GM12878 (cell line): ENCODE results near the gene E2F7. TPM values are rescaled to one million over a fixed set of nuclear protein-coding genes. Genes with fewer than 3 reads are reported as not detected.

Experiments used
- ATAC-seq: fragments of 200-7000 bp; cut with Tn5 transposase; 3 replicates; pipeline ENCODE4 v1.9.1; 2020; ENCODE audit warnings: mild to moderate bottlenecking, moderate library complexity
- BruUV-seq: library from RNA; stranded (reverse); fragments of 400-500 nt; replicated peaks from 2 replicates; lab custom pipeline; 2021; lab: Mats Ljungman, UMichigan
- CTCF ChIA-PET: fragments of 300-600 bp; sonication (Branson Sonifier 250); formaldehyde crosslinking; extraction: SDS; loops from one replicate; lab custom pipeline; 2021; ENCODE audit warnings: inconsistent platforms; lab: Yijun Ruan, JAX
- POLR2A ChIA-PET: fragments of 350-600 bp; formaldehyde crosslinking; extraction: SDS; loops from one replicate; lab custom pipeline; 2021; ENCODE audit warnings: inconsistent platforms; lab: Charles Lee
- RAD21 ChIA-PET: fragments of 300-600 bp; sonication (Branson Sonifier 250); formaldehyde crosslinking; loops from one replicate; lab custom pipeline; 2023; ENCODE audit warnings: antibody characterized with exemption; ENCODE audit not compliant: unreplicated experiment; lab: Charles Lee
- SMC1A ChIA-PET: fragments of 300-600 bp; sonication (Branson Sonifier 250); formaldehyde crosslinking; loops from one replicate; lab custom pipeline; 2023; ENCODE audit not compliant: unreplicated experiment, uncharacterized antibody; lab: Charles Lee
- DNase-seq: peaks from one replicate; pipeline ENCODE4 v3.0.0-alpha.2; 2011; ENCODE audit warnings: low read depth, low spot score
- FAIRE-seq: peaks from 3 replicates; lab custom pipeline; 2011; peaks lifted over from hg19 to GRCh38; lab: Jason Lieb, UNC
- H2AFZ ChIP-seq: 2 replicates; pipeline ENCODE4 v1.6.0; 2011; ENCODE audit warnings: low read depth, low read length, control low read depth; ENCODE audit not compliant: control insufficient read depth
- H3K27ac ChIP-seq: 2 replicates; pipeline ENCODE4 v1.5.1; 2011; ENCODE audit warnings: control low read depth; ENCODE audit not compliant: control insufficient read depth, insufficient read depth
- H3K27me3 ChIP-seq, 2 experiments: replicated peaks in 1 of 2; 2 replicates each; pipeline versions ENCODE4 v1.6.0 to v1.6.1; 2011; ENCODE audit warnings: low read length in 1 of 2; ENCODE audit not compliant: control insufficient read depth in 2 of 2, insufficient read depth in 2 of 2
- H3K36me3 ChIP-seq, 2 experiments: 2 replicates each; pipeline ENCODE4 v1.5.1; 2011; ENCODE audit warnings: low read length in 1 of 2; ENCODE audit not compliant: control insufficient read depth in 2 of 2, insufficient read depth in 2 of 2
- H3K4me1 ChIP-seq: 2 replicates; pipeline ENCODE4 v1.6.1; 2011; ENCODE audit warnings: mild to moderate bottlenecking, low read length, moderate library complexity, mixed read lengths; ENCODE audit not compliant: control insufficient read depth, insufficient read depth
- H3K4me2 ChIP-seq: 2 replicates; pipeline ENCODE4 v1.6.0; 2011; ENCODE audit warnings: control low read depth; ENCODE audit not compliant: control insufficient read depth, insufficient read depth
- H3K4me3 ChIP-seq: fragments of 200-600 bp; sonication (generic); 2 replicates; pipeline ENCODE4 v1.5.1; 2016
- H3K79me2 ChIP-seq: 2 replicates; pipeline ENCODE4 v1.6.0; 2011; ENCODE audit warnings: low read length; ENCODE audit not compliant: control insufficient read depth, insufficient read depth
- H3K9ac ChIP-seq: 2 replicates; pipeline ENCODE4 v1.8.0; 2011; ENCODE audit warnings: low read length, control low read depth, mixed read lengths; ENCODE audit not compliant: control insufficient read depth, insufficient read depth
- H3K9me3 ChIP-seq: replicated peaks from 3 replicates; pipeline ENCODE4 v1.5.1; 2011; ENCODE audit warnings: mild to moderate bottlenecking, low read length; ENCODE audit not compliant: control insufficient read depth, insufficient read depth
- H4K20me1 ChIP-seq: 2 replicates; pipeline ENCODE4 v1.6.0; 2011; ENCODE audit not compliant: control insufficient read depth, insufficient read depth
- BACH1 ChIP-seq: fragments of 450-650 bp; IDR thresholded peaks from 2 replicates; pipeline ENCODE4 v1.6.1; 2017; ENCODE audit warnings: mild to moderate bottlenecking, borderline replicate concordance
- CEBPZ ChIP-seq: fragments of 150-350 bp; IDR thresholded peaks from 2 replicates; pipeline ENCODE4 v1.6.1; 2016; ENCODE audit warnings: low read depth, low read length
- CHD4 ChIP-seq: fragments of 200-600 bp; sonication (generic); IDR thresholded peaks from 2 replicates; pipeline ENCODE4 v1.6.1; 2016; ENCODE audit warnings: mild to moderate bottlenecking
- JUNB ChIP-seq: IDR thresholded peaks from 2 replicates; pipeline ENCODE4 v1.6.1; 2016; ENCODE audit warnings: antibody characterized with exemption, mild to moderate bottlenecking
- KAT2A ChIP-seq: conservative IDR thresholded peaks from 2 replicates; pipeline ENCODE4 v1.6.1; 2011; ENCODE audit warnings: low read depth, low read length; ENCODE audit not compliant: control insufficient read depth
- NFXL1 ChIP-seq: fragments of 450-650 bp; IDR thresholded peaks from 2 replicates; pipeline ENCODE4 v1.6.1; 2017; ENCODE audit warnings: antibody characterized with exemption, mild to moderate bottlenecking, borderline replicate concordance
- RBBP5 ChIP-seq: fragments of 200-600 bp; sonication (generic); conservative IDR thresholded peaks from 2 replicates; pipeline ENCODE4 v1.6.1; 2016
- SMAD1 ChIP-seq: fragments of 450-650 bp; IDR thresholded peaks from 2 replicates; pipeline ENCODE4 v1.6.1; 2018; ENCODE audit warnings: mild to moderate bottlenecking, low read depth; ENCODE audit not compliant: partially characterized antibody
- SMAD5 ChIP-seq: IDR thresholded peaks from 2 replicates; pipeline ENCODE4 v1.6.1; 2016; ENCODE audit warnings: antibody characterized with exemption, low read depth
- TCF3 ChIP-seq: IDR thresholded peaks from 2 replicates; pipeline ENCODE4 v1.6.1; 2012; ENCODE audit warnings: low read depth, mild to moderate bottlenecking, low read length, borderline replicate concordance; ENCODE audit not compliant: insufficient read depth
- WGBS: methylation state at CpG from one replicate; pipeline ENCODE4 v1.1.6; 2016; ENCODE audit warnings: low lambda C conversion rate; ENCODE audit not compliant: insufficient replicate concordance, insufficient coverage; ENCODE audit errors: missing lambda C conversion rate; 5-methylcytosine and 5-hydroxymethylcytosine counted together
- in situ Hi-C: fragments of 300-500 bp; cut with MboI; formaldehyde crosslinking; loops from 9 replicates; pipeline ENCODE4 v1.14.3; 2018; ENCODE audit warnings: mixed read lengths
- intact Hi-C: fragments of 100-400 bp; cut with micrococcal nuclease; formaldehyde crosslinking; loops from one replicate; pipeline ENCODE4 v1.14.2; 2022; ENCODE audit not compliant: unreplicated experiment
- polyA plus RNA-seq, 11 experiments: library from polyadenylated mRNA; depleted of rRNA in 4 of 11; unstranded in 6 of 11; stranded (reverse) in 5 of 11; fragments of >200 nt; fragmentation: Nextera tagmentation in 4 of 11; fragmentation: Illumina TruSeq in 1 of 11; extraction: Ambion mirVana in 4 of 11; extraction: Trizol in 1 of 11; gene quantifications; 1 replicate in 1 of 11; 2 replicates in 10 of 11; pipeline versions ENCODE4 v1.2.1 to v1.2.3, GENCODE V29; 2011 to 2016; ENCODE audit warnings: inconsistent platforms in 2 of 11, missing spikeins in 2 of 11, low read depth in 1 of 11
- total RNA-seq, 4 experiments: library from RNA; depleted of rRNA in 3 of 4; stranded (reverse); fragments of >200 nt in 3 of 4; fragmentation: Illumina TruSeq in 1 of 4; extraction: Trizol in 1 of 4; gene quantifications; 2 replicates each; pipeline versions ENCODE4 v1.2.1 to v1.2.3, GENCODE V29; 2013 to 2021
- TF ChIP-seq, protein P1 (sequence below): fragments of 450-650 bp; IDR thresholded peaks from 2 replicates; pipeline ENCODE4 v1.6.1; 2017; ENCODE audit warnings: mild to moderate bottlenecking, moderate library complexity
- TF ChIP-seq, protein P2 (sequence below): IDR thresholded peaks from 2 replicates; pipeline ENCODE4 v1.6.1; 2012; ENCODE audit warnings: low read depth, low read length, improper control_type of control experiment
- TF ChIP-seq, protein P3 (sequence below): IDR thresholded peaks from 2 replicates; pipeline ENCODE4 v1.6.1; 2012; ENCODE audit warnings: low read depth, low read length, improper control_type of control experiment

E2F7 gene
- total and polyA plus RNA-seq, 10 of the 15 experiments (the other 5 are each of a cell fraction or from before 2014, with no cell fraction given) = 5.6 to 32.1 (median 19.9) TPM

DNA sequence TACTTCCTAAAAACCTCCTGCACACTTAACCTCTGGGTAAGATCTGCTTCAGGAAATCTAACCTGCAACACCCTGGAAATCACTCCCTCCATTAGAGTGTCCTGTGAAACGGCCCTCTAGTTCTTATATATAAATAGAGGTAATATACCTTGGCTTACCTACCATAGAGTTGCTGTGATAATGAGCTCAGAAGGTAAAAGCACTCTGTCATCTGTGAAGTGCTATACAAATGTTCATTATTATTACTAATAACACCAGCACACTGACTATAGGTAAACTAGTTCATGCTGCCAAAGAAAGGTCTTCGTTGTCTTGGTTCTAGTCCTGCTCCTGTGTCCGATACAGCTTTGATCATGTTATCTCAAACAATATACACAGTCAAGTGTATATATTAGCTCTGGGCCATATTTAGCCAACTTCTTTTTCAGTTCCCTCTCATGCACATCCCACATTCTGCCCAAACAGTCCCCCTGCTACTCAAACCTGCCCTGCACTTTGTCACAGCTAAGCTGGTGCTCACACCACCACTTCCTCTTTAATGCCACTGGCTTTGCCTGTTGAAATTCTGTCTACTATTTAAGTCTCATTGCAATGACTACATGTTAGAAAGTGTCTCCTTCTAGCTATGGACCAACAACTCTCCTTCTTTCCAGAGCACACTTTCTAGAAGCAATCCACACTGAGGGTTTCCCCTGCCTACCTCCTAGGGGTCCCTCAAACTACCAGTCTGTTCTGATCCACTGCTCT, 5.1 kb downstream of the E2F7 start (continued):
- TF ChIP-seq NFXL1 (no peak), CHD4 (no peak), CEBPZ (no peak), SMAD5 (no peak), RBBP5 (no peak)

DNA sequence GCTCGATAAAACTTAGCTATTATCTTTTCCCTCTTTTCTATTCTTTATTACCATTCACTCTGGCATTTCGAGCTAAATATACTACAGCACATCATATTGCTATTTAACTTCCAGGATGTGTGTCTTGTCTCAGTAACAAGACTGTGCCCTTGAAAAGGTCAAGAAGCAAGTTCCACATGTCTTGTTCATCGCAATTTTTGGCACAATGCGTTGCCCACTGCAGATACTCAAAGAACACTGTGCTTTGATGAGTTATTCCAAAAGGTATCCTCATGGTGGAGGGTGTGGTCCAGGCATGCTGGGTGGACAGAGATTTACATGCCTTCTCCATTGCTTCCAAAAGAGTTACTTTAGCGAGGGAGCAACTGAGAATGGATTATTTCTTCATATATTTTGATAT, 6.6 kb downstream of the E2F7 start:
- DNase-seq = no peak
- no peak overlapping the region for H3K4me2 ChIP-seq
- ChIA-PET RAD21 (interaction anchor here (1.0 to 1.7 kb wide), 2 partner anchors 14 to 36 kb away, joined by 4 to 5 read pairs; no protein-coding TSS in a partner anchor), POLR2A (interaction anchor here (3.8 kb wide), 1 partner anchor 8 kb away, joined by 18 read pairs; no protein-coding TSS in a partner anchor), CTCF (interaction anchor here (0.6 to 4.5 kb wide), 4 partner anchors 8 to 72 kb away, joined by 3 to 45 read pairs (median 4); no protein-coding TSS in a partner anchor), SMC1A (interaction anchor here (2.2 to 5.1 kb wide), 3 partner anchors 8 to 36 kb away, joined by 7 to 40 read pairs (median 11); no protein-coding TSS in a partner anchor)
- intact Hi-C loops = loop anchor here (10.0 kb wide), 1 partner anchor 266 kb away; no protein-coding TSS in a partner anchor
- peaks cover 29% of the 10 kb centered on the region for H3K4me1 ChIP-seq
- H3K9ac ChIP-seq = no peak overlapping the region
- 100% methylated on average over 5 of the region's 5 CpGs for WGBS
- H3K9me3 ChIP-seq = no peaks in the 10 kb centered on the region
- no peaks in the 10 kb centered on the region for H4K20me1 ChIP-seq
- FAIRE-seq = no peak
- peaks cover 45% of the 10 kb centered on the region for H3K79me2 ChIP-seq
- in situ Hi-C loops = loop anchor here (25.0 kb wide), 1 partner anchor 971 kb away; the partner anchor contains the start of gene NAP1L1
- no TSS peak for BruUV-seq
- ATAC-seq = no peak
- H3K4me3 ChIP-seq = no peak overlapping the region
- H2AFZ ChIP-seq = no peak overlapping the region
- H3K27ac ChIP-seq = no peak overlapping the region
- H3K36me3 ChIP-seq = peaks cover 0 to 25% of the 10 kb centered on the region in 2 experiments
- no peaks in the 10 kb centered on the region for H3K27me3 ChIP-seq
- TF ChIP-seq, protein P1, sequence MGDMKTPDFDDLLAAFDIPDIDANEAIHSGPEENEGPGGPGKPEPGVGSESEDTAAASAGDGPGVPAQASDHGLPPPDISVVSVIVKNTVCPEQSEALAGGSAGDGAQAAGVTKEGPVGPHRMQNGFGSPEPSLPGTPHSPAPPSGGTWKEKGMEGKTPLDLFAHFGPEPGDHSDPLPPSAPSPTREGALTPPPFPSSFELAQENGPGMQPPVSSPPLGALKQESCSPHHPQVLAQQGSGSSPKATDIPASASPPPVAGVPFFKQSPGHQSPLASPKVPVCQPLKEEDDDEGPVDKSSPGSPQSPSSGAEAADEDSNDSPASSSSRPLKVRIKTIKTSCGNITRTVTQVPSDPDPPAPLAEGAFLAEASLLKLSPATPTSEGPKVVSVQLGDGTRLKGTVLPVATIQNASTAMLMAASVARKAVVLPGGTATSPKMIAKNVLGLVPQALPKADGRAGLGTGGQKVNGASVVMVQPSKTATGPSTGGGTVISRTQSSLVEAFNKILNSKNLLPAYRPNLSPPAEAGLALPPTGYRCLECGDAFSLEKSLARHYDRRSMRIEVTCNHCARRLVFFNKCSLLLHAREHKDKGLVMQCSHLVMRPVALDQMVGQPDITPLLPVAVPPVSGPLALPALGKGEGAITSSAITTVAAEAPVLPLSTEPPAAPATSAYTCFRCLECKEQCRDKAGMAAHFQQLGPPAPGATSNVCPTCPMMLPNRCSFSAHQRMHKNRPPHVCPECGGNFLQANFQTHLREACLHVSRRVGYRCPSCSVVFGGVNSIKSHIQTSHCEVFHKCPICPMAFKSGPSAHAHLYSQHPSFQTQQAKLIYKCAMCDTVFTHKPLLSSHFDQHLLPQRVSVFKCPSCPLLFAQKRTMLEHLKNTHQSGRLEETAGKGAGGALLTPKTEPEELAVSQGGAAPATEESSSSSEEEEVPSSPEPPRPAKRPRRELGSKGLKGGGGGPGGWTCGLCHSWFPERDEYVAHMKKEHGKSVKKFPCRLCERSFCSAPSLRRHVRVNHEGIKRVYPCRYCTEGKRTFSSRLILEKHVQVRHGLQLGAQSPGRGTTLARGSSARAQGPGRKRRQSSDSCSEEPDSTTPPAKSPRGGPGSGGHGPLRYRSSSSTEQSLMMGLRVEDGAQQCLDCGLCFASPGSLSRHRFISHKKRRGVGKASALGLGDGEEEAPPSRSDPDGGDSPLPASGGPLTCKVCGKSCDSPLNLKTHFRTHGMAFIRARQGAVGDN = no peak
- TF ChIP-seq, protein P2, sequence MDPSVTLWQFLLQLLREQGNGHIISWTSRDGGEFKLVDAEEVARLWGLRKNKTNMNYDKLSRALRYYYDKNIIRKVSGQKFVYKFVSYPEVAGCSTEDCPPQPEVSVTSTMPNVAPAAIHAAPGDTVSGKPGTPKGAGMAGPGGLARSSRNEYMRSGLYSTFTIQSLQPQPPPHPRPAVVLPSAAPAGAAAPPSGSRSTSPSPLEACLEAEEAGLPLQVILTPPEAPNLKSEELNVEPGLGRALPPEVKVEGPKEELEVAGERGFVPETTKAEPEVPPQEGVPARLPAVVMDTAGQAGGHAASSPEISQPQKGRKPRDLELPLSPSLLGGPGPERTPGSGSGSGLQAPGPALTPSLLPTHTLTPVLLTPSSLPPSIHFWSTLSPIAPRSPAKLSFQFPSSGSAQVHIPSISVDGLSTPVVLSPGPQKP = no peak
- no peak for TF ChIP-seq BACH1
- TF ChIP-seq TCF3 = no peak
- TF ChIP-seq JUNB = no peak
- TF ChIP-seq KAT2A = no peak
- TF ChIP-seq SMAD1 = no peak
- TF ChIP-seq, protein P3, sequence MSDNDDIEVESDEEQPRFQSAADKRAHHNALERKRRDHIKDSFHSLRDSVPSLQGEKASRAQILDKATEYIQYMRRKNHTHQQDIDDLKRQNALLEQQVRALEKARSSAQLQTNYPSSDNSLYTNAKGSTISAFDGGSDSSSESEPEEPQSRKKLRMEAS = no peak
